HepG2 (cell line): ENCODE data around the gene MMP28.

Experiments
- NFE2L2 ChIP-seq: fragments of 150-350 bp; IDR thresholded peaks from 2 replicates; pipeline ENCODE4 v1.6.1; 2014; ENCODE audit warnings: low read length
- THAP7 ChIP-seq: sonication (generic); formaldehyde crosslinking; IDR thresholded peaks from 2 replicates; pipeline ENCODE4 v1.8.1; 2023; ENCODE audit warnings: mild to moderate bottlenecking, missing genetic modification reagents

GRCh38 chr17:35735036-35735805 lies 60.2 kb downstream of the MMP28 start:
- TF ChIP-seq THAP7 (CRISPR knock-in tag) (no peak), NFE2L2 (no peak)
